HCT116 (cell line): Measurements from ENCODE around the gene MORC4. TPM values are rescaled to one million over a fixed set of nuclear protein-coding genes. Genes with fewer than 3 reads are reported as not detected.

Experiments used
- ATAC-seq: fragments of 200-7000 bp; cut with Tn5 transposase; 2 replicates; pipeline ENCODE4 v1.9.1; 2020; ENCODE audit warnings: mild to moderate bottlenecking, moderate library complexity
- BruUV-seq: library from RNA; stranded (reverse); fragments of 400-500 nt; replicated peaks from 2 replicates; lab custom pipeline; 2021; lab: Mats Ljungman, UMichigan
- CTCF ChIA-PET: fragments of 300-600 bp; sonication (Branson Sonifier 250); formaldehyde crosslinking; loops from one replicate; lab custom pipeline; 2021; ENCODE audit warnings: antibody characterized with exemption; lab: Charles Lee
- POLR2A ChIA-PET: fragments of 300-600, 350-600 bp; sonication (Branson Sonifier 250); formaldehyde crosslinking; loops from one replicate; lab custom pipeline; 2021; ENCODE audit warnings: antibody characterized with exemption; lab: Charles Lee
- RAD21 ChIA-PET, 2 experiments: fragments of 300-600 bp; sonication (Branson Sonifier 250); formaldehyde crosslinking; loops; one replicate each; lab custom pipeline; 2023; ENCODE audit warnings: low total read pairs in 2 of 2; ENCODE audit not compliant: uncharacterized antibody in 2 of 2, unreplicated experiment in 2 of 2, low non-redundant PET in 1 of 2; lab: Charles Lee
- DNase-seq: peaks from one replicate; pipeline ENCODE4 v3.0.0-alpha.2; 2010; ENCODE audit warnings: low read depth, low spot score
- H2AFZ ChIP-seq: fragments of 200-600 bp; shearing (Covaris generic), sonication (generic); 2 replicates; pipeline ENCODE4 v1.6.1; 2017; ENCODE audit warnings: low read depth, mixed run types, mixed read lengths, antibody characterized with exemption, low read length; ENCODE audit not compliant: poor library complexity, severe bottlenecking
- H3K27ac ChIP-seq: 2 replicates; pipeline ENCODE4 v1.5.1; 2012; ENCODE audit warnings: low read depth, low read length
- H3K27me3 ChIP-seq: fragments of 200-600 bp; sonication (generic); 2 replicates; pipeline ENCODE4 v1.6.1; 2016; ENCODE audit warnings: mixed run types, low read length, mixed read lengths; ENCODE audit not compliant: insufficient read depth
- H3K36me3 ChIP-seq, 2 experiments: fragments of 200-500 bp in 1 of 2; fragments of 200-600 bp in 1 of 2; sonication (Bioruptor generic) in 1 of 2; sonication (generic) in 1 of 2; 2 replicates each; pipeline versions ENCODE4 v1.5.1 to v1.6.1; 2014 to 2016; ENCODE audit warnings: low read length in 2 of 2, inconsistent platforms in 1 of 2, mixed read lengths in 1 of 2, mixed run types in 1 of 2; ENCODE audit not compliant: insufficient read depth in 2 of 2, control insufficient read depth in 1 of 2
- H3K4me1 ChIP-seq, 2 experiments: fragments of 200-600 bp in 1 of 2; sonication (generic) in 1 of 2; 2 replicates each; pipeline versions ENCODE4 v1.5.1 to v1.6.1; 2012 to 2017; ENCODE audit warnings: low read length in 2 of 2, inconsistent platforms in 1 of 2, mild to moderate bottlenecking in 1 of 2, mixed read lengths in 1 of 2, mixed run types in 1 of 2, moderate library complexity in 1 of 2; ENCODE audit not compliant: insufficient read depth in 2 of 2, control insufficient read depth in 1 of 2
- H3K4me2 ChIP-seq: fragments of 200-600 bp; sonication (generic); 2 replicates; pipeline ENCODE4 v1.6.1; 2017; ENCODE audit warnings: mixed run types, low read length, mixed read lengths
- H3K4me3 ChIP-seq, 2 experiments: fragments of 200-600 bp in 1 of 2; sonication (generic) in 1 of 2; replicated peaks in 1 of 2; 2 replicates each; pipeline ENCODE4 v1.5.1; 2011 to 2016; ENCODE audit warnings: low read length in 2 of 2, control low read depth in 1 of 2, low read depth in 1 of 2, mild to moderate bottlenecking in 1 of 2, mixed read lengths in 1 of 2, mixed run types in 1 of 2
- H3K79me2 ChIP-seq: fragments of 200-600 bp; sonication (generic); 2 replicates; pipeline ENCODE4 v1.6.1; 2017; ENCODE audit warnings: mild to moderate bottlenecking, mixed run types, low read length, moderate library complexity, mixed read lengths; ENCODE audit not compliant: insufficient read depth
- H3K9ac ChIP-seq: fragments of 200-600 bp; sonication (generic); 2 replicates; pipeline ENCODE4 v1.6.1; 2016; ENCODE audit warnings: low read length, mixed read lengths
- H3K9me2 ChIP-seq: fragments of 200-600 bp; sonication (generic), shearing (Covaris generic); 2 replicates; pipeline ENCODE4 v1.6.1; 2017; ENCODE audit warnings: mixed run types, mild to moderate bottlenecking, moderate library complexity; ENCODE audit not compliant: insufficient read depth
- H3K9me3 ChIP-seq, 2 experiments: fragments of 200-500 bp in 1 of 2; fragments of 200-600 bp in 1 of 2; sonication (Bioruptor generic) in 1 of 2; sonication (generic) in 1 of 2; 2 replicates each; pipeline ENCODE4 v1.6.1; 2014 to 2017; ENCODE audit warnings: low read length in 2 of 2, mixed read lengths in 2 of 2, inconsistent platforms in 1 of 2, low read depth in 1 of 2, mild to moderate bottlenecking in 1 of 2, mixed run types in 1 of 2, moderate library complexity in 1 of 2; ENCODE audit not compliant: control insufficient read depth in 1 of 2, insufficient read depth in 1 of 2
- H4K20me1 ChIP-seq: fragments of 200-600 bp; sonication (generic), shearing (Covaris generic); 2 replicates; pipeline ENCODE4 v1.6.1; 2017; ENCODE audit warnings: mixed run types, mild to moderate bottlenecking, moderate library complexity; ENCODE audit not compliant: insufficient read depth
- CBX3 ChIP-seq: IDR thresholded peaks from 2 replicates; pipeline ENCODE4 v1.6.1; 2012; ENCODE audit warnings: low read depth
- EGR1 ChIP-seq: IDR thresholded peaks from 2 replicates; pipeline ENCODE4 v1.6.1; 2012; ENCODE audit warnings: low read depth
- ELF1 ChIP-seq: IDR thresholded peaks from 2 replicates; pipeline ENCODE4 v1.6.1; 2012; ENCODE audit warnings: low read depth, borderline replicate concordance
- EZH2 ChIP-seq: fragments of 200-600 bp; sonication (generic); IDR thresholded peaks from 2 replicates; pipeline ENCODE4 v1.6.1; 2017; ENCODE audit warnings: antibody characterized with exemption, mixed run types
- EZH2phosphoT487 ChIP-seq: fragments of 200-600 bp; IDR thresholded peaks from 2 replicates; pipeline ENCODE4 v1.6.1; 2018; ENCODE audit warnings: antibody characterized with exemption, borderline replicate concordance
- FOSL1 ChIP-seq: IDR thresholded peaks from 2 replicates; pipeline ENCODE4 v1.6.1; 2012; ENCODE audit warnings: low read depth
- JUND ChIP-seq: IDR thresholded peaks from 2 replicates; pipeline ENCODE4 v1.6.1; 2012
- POLR2A ChIP-seq: IDR thresholded peaks from 2 replicates; pipeline ENCODE4 v1.7.0; 2011; ENCODE audit warnings: borderline replicate concordance; ENCODE audit not compliant: insufficient read depth, insufficient read length; ENCODE audit errors: extremely low read depth
- REST ChIP-seq: IDR thresholded peaks from 2 replicates; pipeline ENCODE4 v1.6.1; 2012; ENCODE audit warnings: low read depth
- SP1 ChIP-seq: IDR thresholded peaks from 2 replicates; pipeline ENCODE4 v1.6.1; 2012; ENCODE audit warnings: low read depth
- TCF7L2 ChIP-seq: IDR thresholded peaks from 2 replicates; pipeline ENCODE4 v1.7.0; 2011; ENCODE audit warnings: borderline replicate concordance, inconsistent platforms; ENCODE audit not compliant: insufficient read depth, insufficient read length; ENCODE audit errors: extremely low read depth
- YY1 ChIP-seq: IDR thresholded peaks from 2 replicates; pipeline ENCODE4 v1.6.1; 2011; ENCODE audit warnings: low read length, low read depth, moderate library complexity, mild to moderate bottlenecking; ENCODE audit not compliant: insufficient replicate concordance; ENCODE audit errors: extremely low read depth
- ZBTB33 ChIP-seq: IDR thresholded peaks from 2 replicates; pipeline ENCODE4 v1.6.1; 2011; ENCODE audit warnings: mild to moderate bottlenecking, low read length, moderate library complexity; ENCODE audit not compliant: insufficient replicate concordance; ENCODE audit errors: extremely low read depth
- ZFX ChIP-seq: fragments of 450-650 bp; IDR thresholded peaks from 2 replicates; pipeline ENCODE4 v1.6.1; 2017
- ZNF274 ChIP-seq: fragments of 200-500 bp; sonication (Bioruptor generic); IDR thresholded peaks from 2 replicates; pipeline ENCODE4 v1.6.1; 2014; ENCODE audit warnings: mild to moderate bottlenecking, low read depth, low read length, inconsistent platforms
- intact Hi-C: fragments of 100-400 bp; cut with micrococcal nuclease; formaldehyde crosslinking; loops from 2 replicates; pipeline ENCODE4 v1.10.0; 2022
- total RNA-seq: library from RNA; stranded (reverse); gene quantifications from one replicate; pipeline ENCODE4 v1.2.1, GENCODE V29; 2021; ENCODE audit not compliant: unreplicated experiment

MORC4 gene
- total RNA-seq, 1 experiment from 2014 or later, result 20.6 TPM

GRCh38 chrX:107047622-107048021 lies 47.6 kb upstream of the MORC4 start:
- ATAC-seq (no peak), DNase-seq (no peak)
- H3K79me2 ChIP-seq, result no peaks in the 10 kb centered on the region
- CTCF ChIA-PET, result no interaction called here
- H3K4me1 ChIP-seq, result no peaks in the 10 kb centered on the region
- RAD21 ChIA-PET, result no interaction called here
- no peak overlapping the region for H2AFZ ChIP-seq
- no peak overlapping the region for H3K4me2 ChIP-seq
- no peak overlapping the region for H3K27ac ChIP-seq
- TF ChIP-seq ZFX (no peak), YY1 (no peak), FOSL1 (no peak), TCF7L2 (no peak), POLR2A (no peak), CBX3 (no peak), JUND (no peak), ZNF274 (no peak), EZH2 (no peak), SP1 (no peak), EZH2phosphoT487 (no peak), EGR1 (no peak), ELF1 (no peak)
- H3K36me3 ChIP-seq, result no peaks in the 10 kb centered on the region
- no TSS peak for BruUV-seq
- H3K9ac ChIP-seq, result no peak overlapping the region
- no peak overlapping the region for H3K4me3 ChIP-seq
- H3K27me3 ChIP-seq, result no peaks in the 10 kb centered on the region
- POLR2A ChIA-PET, result no interaction called here
- intact Hi-C loops, result no loop called here
- no peaks in the 10 kb centered on the region for H4K20me1 ChIP-seq
- no peaks in the 10 kb centered on the region for H3K9me2 ChIP-seq
- no peaks in the 10 kb centered on the region for H3K9me3 ChIP-seq

GRCh38 chrX:107029752-107030151 lies 29.7 kb upstream of the MORC4 start:
- DNase-seq (no peak), ATAC-seq (no peak)
- POLR2A ChIA-PET, result no interaction called here
- H3K9ac ChIP-seq, result no peak overlapping the region
- no peaks in the 10 kb centered on the region for H3K9me3 ChIP-seq
- intact Hi-C loops, result loop anchor here (10.0 kb wide), 3 partner anchors 135 to 1045 kb away; no protein-coding TSS in a partner anchor
- BruUV-seq, result no TSS peak
- no peaks in the 10 kb centered on the region for H3K27me3 ChIP-seq
- no peaks in the 10 kb centered on the region for H3K79me2 ChIP-seq
- H3K4me1 ChIP-seq, result no peaks in the 10 kb centered on the region
- H3K4me3 ChIP-seq, result no peak overlapping the region
- RAD21 ChIA-PET, result no interaction called here
- no peaks in the 10 kb centered on the region for H4K20me1 ChIP-seq
- H3K27ac ChIP-seq, result no peak overlapping the region
- CTCF ChIA-PET, result no interaction called here
- H2AFZ ChIP-seq, result no peak overlapping the region
- no peaks in the 10 kb centered on the region for H3K36me3 ChIP-seq
- H3K9me2 ChIP-seq, result no peaks in the 10 kb centered on the region
- H3K4me2 ChIP-seq, result no peak overlapping the region
- no peak for TF ChIP-seq REST
- TF ChIP-seq TCF7L2, result no peak
- TF ChIP-seq CBX3, result no peak
- no peak for TF ChIP-seq ZBTB33
- TF ChIP-seq ZNF274, result no peak
